Sigmoid colon (tissue), 7 donors: ENCODE results near the gene HDAC4. TPM values are rescaled to one million over a fixed set of nuclear protein-coding genes. Genes with fewer than 3 reads are reported as not detected.

ENCODE experiments used
- DNase-seq: peaks from one replicate; pipeline ENCODE4 v3.0.0-alpha.2; 2019
- H3K27ac ChIP-seq, 4 donors: fragments of 200-600 bp; sonication (generic); one replicate each; pipeline ENCODE4 v1.5.1; 2016 to 2019; ENCODE audit warnings: mild to moderate bottlenecking in 1 of 4
- H3K27me3 ChIP-seq, 3 donors: fragments of 200-600 bp; sonication (generic); one replicate each; pipeline ENCODE4 v1.5.1; 2019; ENCODE audit warnings: mild to moderate bottlenecking in 1 of 3
- H3K36me3 ChIP-seq, 4 donors: fragments of 200-600 bp; sonication (generic); one replicate each; pipeline ENCODE4 v1.5.1; 2016 to 2019
- H3K4me1 ChIP-seq, 4 donors: fragments of 200-600 bp; sonication (generic); one replicate each; pipeline ENCODE4 v1.5.1; 2017 to 2019
- H3K4me3 ChIP-seq, 4 donors: fragments of 200-600 bp; sonication (generic); one replicate each; pipeline ENCODE4 v1.5.1; 2017 to 2019; ENCODE audit warnings: mild to moderate bottlenecking in 2 of 4, moderate library complexity in 1 of 4
- H3K9me3 ChIP-seq, 4 donors: fragments of 200-600 bp in 3 of 4; sonication (generic) in 3 of 4; one replicate each; pipeline versions ENCODE4 v1.5.1 to v1.6.1; 2013 to 2019
- EP300 ChIP-seq, 4 donors: sonication (generic); formaldehyde crosslinking; IDR thresholded peaks; one replicate each; pipeline ENCODE4 v1.6.1; 2017; ENCODE audit warnings: antibody characterized with exemption in 4 of 4
- POLR2A ChIP-seq, 2 donors: fragments of 450-650 bp; IDR thresholded peaks; one replicate each; pipeline ENCODE4 v1.6.1; 2016; ENCODE audit warnings: antibody characterized with exemption in 2 of 2, mild to moderate bottlenecking in 2 of 2, moderate library complexity in 2 of 2
- POLR2AphosphoS5 ChIP-seq, 4 donors: sonication (generic); formaldehyde crosslinking; IDR thresholded peaks; one replicate each; pipeline ENCODE4 v1.6.1; 2017; ENCODE audit warnings: antibody characterized with exemption in 4 of 4
- WGBS, 2 donors: extraction: QIAGEN DNeasy Blood & Tissue Kit; methylation state at CpG; one replicate each; pipeline ENCODE4 v1.1.7; 2013; 5-methylcytosine and 5-hydroxymethylcytosine counted together
- intact Hi-C: fragments of 100-400 bp; cut with DNase I; formaldehyde crosslinking; loops from one replicate; pipeline ENCODE4 v1.15.1; 2023
- polyA plus RNA-seq, 3 donors: library from polyadenylated mRNA; stranded (reverse); fragments of 200-250 nt; gene quantifications; one replicate each; pipeline ENCODE4 v1.2.3, GENCODE V29; 2013
- total RNA-seq, 4 donors: library from RNA; depleted of rRNA; stranded (reverse); fragments of >200 nt; gene quantifications; one replicate each; pipeline ENCODE4 v1.1.0, GENCODE V29; 2016
- TF ChIP-seq, protein P1 (sequence below), 4 experiments: fragments of 450-650 bp in 3 of 4; fragments of 200-600 bp in 1 of 4; IDR thresholded peaks; one replicate each; pipeline ENCODE4 v1.5.1; 2016 to 2019; ENCODE audit warnings: antibody characterized with exemption in 4 of 4, mild to moderate bottlenecking in 3 of 4, moderate library complexity in 2 of 4
- donor health status: healthy with polysubstance abuse.
- donor health status: Bipolar disorder and iron deficiency.
- donor health status: healthy.

The HDAC4 gene
- total and polyA plus RNA-seq, 7 donors: 1.8 to 196 (median 77.0) TPM

GRCh38 chr2:239253701-239254436 lies 147.0 kb downstream of the HDAC4 start:
- no peak for DNase-seq
- H3K36me3 ChIP-seq: no peaks in the 10 kb centered on the region
- 80 to 89% methylated on average over 7 of the region's 7 CpGs for WGBS, 2 donors
- no peaks in the 10 kb centered on the region for H3K27me3 ChIP-seq
- intact Hi-C loops: no loop called here
- peaks cover 0 to 97% (median 84%) of the 10 kb centered on the region in 4 donors for H3K4me1 ChIP-seq
- TF ChIP-seq, protein P1, sequence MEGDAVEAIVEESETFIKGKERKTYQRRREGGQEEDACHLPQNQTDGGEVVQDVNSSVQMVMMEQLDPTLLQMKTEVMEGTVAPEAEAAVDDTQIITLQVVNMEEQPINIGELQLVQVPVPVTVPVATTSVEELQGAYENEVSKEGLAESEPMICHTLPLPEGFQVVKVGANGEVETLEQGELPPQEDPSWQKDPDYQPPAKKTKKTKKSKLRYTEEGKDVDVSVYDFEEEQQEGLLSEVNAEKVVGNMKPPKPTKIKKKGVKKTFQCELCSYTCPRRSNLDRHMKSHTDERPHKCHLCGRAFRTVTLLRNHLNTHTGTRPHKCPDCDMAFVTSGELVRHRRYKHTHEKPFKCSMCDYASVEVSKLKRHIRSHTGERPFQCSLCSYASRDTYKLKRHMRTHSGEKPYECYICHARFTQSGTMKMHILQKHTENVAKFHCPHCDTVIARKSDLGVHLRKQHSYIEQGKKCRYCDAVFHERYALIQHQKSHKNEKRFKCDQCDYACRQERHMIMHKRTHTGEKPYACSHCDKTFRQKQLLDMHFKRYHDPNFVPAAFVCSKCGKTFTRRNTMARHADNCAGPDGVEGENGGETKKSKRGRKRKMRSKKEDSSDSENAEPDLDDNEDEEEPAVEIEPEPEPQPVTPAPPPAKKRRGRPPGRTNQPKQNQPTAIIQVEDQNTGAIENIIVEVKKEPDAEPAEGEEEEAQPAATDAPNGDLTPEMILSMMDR (IDR thresholded peaks at IDR 0.05): no peak
- TF ChIP-seq EP300 (IDR thresholded peaks at IDR 0.05) (no peak), POLR2AphosphoS5 (IDR thresholded peaks at IDR 0.05) (no peak), POLR2A (IDR thresholded peaks at IDR 0.05) (no peak)
- H3K27ac ChIP-seq: peak overlapping the region; percentile 21 to 80 (median 58)
- H3K4me3 ChIP-seq: no peak overlapping the region
- H3K9me3 ChIP-seq: no peaks in the 10 kb centered on the region

DNA sequence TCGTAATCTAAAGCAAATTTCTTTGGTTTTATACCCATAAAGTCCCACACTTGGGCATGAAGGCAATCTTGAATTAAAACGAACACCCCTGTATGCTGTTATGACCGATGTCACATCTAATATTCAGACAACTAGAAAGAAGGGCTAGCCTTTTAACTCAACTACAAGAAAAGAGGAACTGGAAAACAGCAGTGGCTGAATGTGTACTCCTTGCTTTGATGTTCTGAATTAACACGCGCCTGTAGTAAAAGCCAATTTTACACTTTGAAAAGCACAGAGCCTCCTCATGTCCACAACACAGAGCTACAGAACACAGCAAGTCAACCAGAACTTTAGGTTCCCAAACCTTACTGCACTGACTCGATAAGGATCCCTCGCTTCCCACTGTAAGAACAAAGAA lies 147.6 kb downstream of the HDAC4 start:
- peaks cover 0 to 95% (median 83%) of the 10 kb centered on the region in 4 donors for H3K4me1 ChIP-seq
- no peak for DNase-seq
- intact Hi-C loops: no loop called here
- H3K36me3 ChIP-seq: no peaks in the 10 kb centered on the region
- 57 to 88% methylated on average over 7 of the region's 7 CpGs for WGBS, 2 donors
- no peak overlapping the region for H3K4me3 ChIP-seq
- H3K27me3 ChIP-seq: no peaks in the 10 kb centered on the region
- no peak for TF ChIP-seq POLR2A (IDR thresholded peaks at IDR 0.05)
- TF ChIP-seq, protein P1 (IDR thresholded peaks at IDR 0.05): no peak
- H3K27ac ChIP-seq: peak overlapping the region; percentile 21 to 80 (median 58)
- no peaks in the 10 kb centered on the region for H3K9me3 ChIP-seq

DNA sequence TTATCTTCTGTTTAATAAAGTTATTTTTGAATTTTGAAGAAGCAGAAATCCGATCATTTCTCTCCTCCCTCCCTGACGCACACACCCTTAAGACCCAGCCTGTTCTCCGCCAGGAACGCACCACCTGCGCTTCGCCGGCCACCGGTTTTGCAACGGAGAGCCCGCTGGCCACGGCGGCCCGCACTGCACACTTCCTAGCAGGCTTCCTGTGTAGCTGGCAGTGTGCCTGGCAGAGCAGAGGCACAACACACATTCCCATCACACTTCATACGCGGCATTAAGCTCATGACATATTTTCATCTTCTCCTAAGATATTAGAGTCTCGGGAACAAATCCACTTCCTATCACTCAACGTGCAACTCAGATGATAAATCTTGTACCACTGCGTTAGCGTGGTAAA lies 148.0 kb downstream of the HDAC4 start:
- Histone ChIP-seq H3K9me3 (no peaks in the 10 kb centered on the region), H3K27ac (peak overlapping the region; percentile 21 to 80 (median 58)), H3K36me3 (no peaks in the 10 kb centered on the region), H3K4me1 (peaks cover 0 to 97% (median 82%) of the 10 kb centered on the region in 4 donors), H3K27me3 (no peaks in the 10 kb centered on the region), H3K4me3 (no peak overlapping the region)
- 59 to 86% methylated on average over 19 of the region's 19 CpGs for WGBS, 2 donors
- DNase-seq: peak; percentile 86
- TF ChIP-seq POLR2AphosphoS5 (IDR thresholded peaks at IDR 0.05) (peak; percentile 36 to 62 (median 40)), EP300 (IDR thresholded peaks at IDR 0.05) (no peak), POLR2A (IDR thresholded peaks at IDR 0.05) (no peak)
- intact Hi-C loops: no loop called here

DNA sequence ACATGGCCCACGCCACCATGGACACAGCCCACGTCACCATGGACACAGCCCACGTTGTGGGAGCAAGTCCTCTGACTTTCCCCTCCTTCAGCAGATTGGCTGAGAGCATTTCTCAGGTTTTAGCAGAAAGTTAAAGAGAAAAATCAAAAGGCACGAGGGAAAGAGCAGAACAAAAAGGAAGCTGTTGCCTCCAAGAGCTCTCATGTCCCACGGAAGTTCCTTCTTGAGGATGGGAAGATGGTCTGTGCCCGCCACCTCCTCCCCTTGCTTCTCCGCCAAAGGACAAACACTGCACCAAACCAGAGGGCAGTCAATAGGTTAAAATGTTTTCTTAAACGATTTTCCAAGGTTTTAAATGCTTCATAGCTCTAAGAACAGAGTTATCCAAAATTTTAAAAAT lies 148.4 kb downstream of the HDAC4 start:
- Histone ChIP-seq H3K4me1 (peaks cover 0 to 97% (median 82%) of the 10 kb centered on the region in 4 donors), H3K4me3 (no peak overlapping the region), H3K36me3 (peaks cover 0 to under 1% (median 0%) of the 10 kb centered on the region in 4 donors), H3K9me3 (no peaks in the 10 kb centered on the region), H3K27ac (peak overlapping the region; percentile 6 to 80 (median 58)), H3K27me3 (no peaks in the 10 kb centered on the region)
- intact Hi-C loops: no loop called here
- TF ChIP-seq, protein P1 (IDR thresholded peaks at IDR 0.05): no peak
- TF ChIP-seq EP300 (IDR thresholded peaks at IDR 0.05) (no peak), POLR2AphosphoS5 (IDR thresholded peaks at IDR 0.05) (no peak), POLR2A (IDR thresholded peaks at IDR 0.05) (no peak)
- DNase-seq: peak; percentile 48
- 62 to 83% methylated on average over 8 of the region's 8 CpGs for WGBS, 2 donors

GRCh38 chr2:239251971-239252370 lies 148.8 kb downstream of the HDAC4 start:
- Histone ChIP-seq H3K36me3 (peaks cover 0 to 4% (median 0%) of the 10 kb centered on the region in 4 donors), H3K9me3 (no peaks in the 10 kb centered on the region), H3K27ac (peak overlapping the region; percentile 6 to 80 (median 58)), H3K4me1 (peaks cover 0 to 97% (median 82%) of the 10 kb centered on the region in 4 donors), H3K4me3 (no peak overlapping the region), H3K27me3 (no peaks in the 10 kb centered on the region)
- no peak for TF ChIP-seq EP300 (IDR thresholded peaks at IDR 0.05)
- TF ChIP-seq, protein P1 (IDR thresholded peaks at IDR 0.05): no peak
- no peak for TF ChIP-seq POLR2AphosphoS5 (IDR thresholded peaks at IDR 0.05)
- TF ChIP-seq POLR2A (IDR thresholded peaks at IDR 0.05): no peak
- peak; percentile 58 for DNase-seq
- intact Hi-C loops: no loop called here
- 76 to 92% methylated on average over 9 of the region's 9 CpGs for WGBS, 2 donors
